Osteoblast (primary cell): ENCODE data around the gene TPD52L2. TPM values are rescaled to one million over a fixed set of nuclear protein-coding genes. Genes with fewer than 3 reads are reported as not detected.
"Not testable (repeated sequence)": the region's sequence is repeated elsewhere in the genome, so short reads cannot be mapped to it uniquely, and the experiment has no call there.

Experiments used
- DNase-seq: peaks from one replicate; pipeline ENCODE4 v3.0.0; 2011; ENCODE audit warnings: low spot score, mixed read lengths; ENCODE audit not compliant: insufficient read length; ENCODE audit errors: missing footprints
- H2AFZ ChIP-seq: 2 replicates; pipeline ENCODE4 v1.6.0; 2011; ENCODE audit warnings: mild to moderate bottlenecking, low read length
- H3K27ac ChIP-seq: 2 replicates; pipeline ENCODE4 v1.5.1; 2011; ENCODE audit warnings: mild to moderate bottlenecking, low read depth, low read length, moderate library complexity
- H3K27me3 ChIP-seq: 2 replicates; pipeline ENCODE4 v1.6.0; 2012; ENCODE audit warnings: mild to moderate bottlenecking, control low read depth, inconsistent platforms, low read length, moderate library complexity; ENCODE audit not compliant: insufficient read depth
- H3K36me3 ChIP-seq: 2 replicates; pipeline ENCODE4 v1.5.1; 2011; ENCODE audit warnings: mild to moderate bottlenecking, low read length, control low read depth, moderate library complexity; ENCODE audit not compliant: insufficient read depth
- H3K4me1 ChIP-seq: 2 replicates; pipeline ENCODE4 v1.5.1; 2011; ENCODE audit warnings: mild to moderate bottlenecking, low read length, control low read depth, moderate library complexity; ENCODE audit not compliant: insufficient read depth
- H3K4me2 ChIP-seq: 2 replicates; pipeline ENCODE4 v1.6.0; 2011; ENCODE audit warnings: mild to moderate bottlenecking, low read length; ENCODE audit not compliant: insufficient read depth
- H3K4me3 ChIP-seq: fragments of 200-600 bp; sonication (generic); 3 replicates; pipeline ENCODE4 v1.5.1; 2012; ENCODE audit warnings: mild to moderate bottlenecking, low read length, inconsistent platforms; ENCODE audit not compliant: insufficient read depth
- H3K79me2 ChIP-seq: 2 replicates; pipeline ENCODE4 v1.6.0; 2012; ENCODE audit warnings: mild to moderate bottlenecking, low read length, control low read depth, inconsistent platforms; ENCODE audit not compliant: insufficient read depth
- H3K9me3 ChIP-seq: 2 replicates; pipeline ENCODE4 v1.5.1; 2011; ENCODE audit warnings: low read depth, low read length, control low read depth
- H4K20me1 ChIP-seq: 2 replicates; pipeline ENCODE4 v1.6.0; 2012; ENCODE audit warnings: mild to moderate bottlenecking, low read length, control low read depth; ENCODE audit not compliant: insufficient read depth
- total RNA-seq: library from RNA; depleted of rRNA; stranded (reverse); fragments of >200 nt; gene quantifications from 2 replicates; pipeline ENCODE4 v1.2.3, GENCODE V29; 2012
- TF ChIP-seq, protein P1 (sequence below): IDR thresholded peaks from 2 replicates; pipeline ENCODE4 v1.5.1; 2011; ENCODE audit warnings: mild to moderate bottlenecking, low read depth, low read length, moderate library complexity; ENCODE audit errors: extremely low read depth

Gene TPD52L2
- total RNA-seq, 1 donor: 115 TPM

DNA sequence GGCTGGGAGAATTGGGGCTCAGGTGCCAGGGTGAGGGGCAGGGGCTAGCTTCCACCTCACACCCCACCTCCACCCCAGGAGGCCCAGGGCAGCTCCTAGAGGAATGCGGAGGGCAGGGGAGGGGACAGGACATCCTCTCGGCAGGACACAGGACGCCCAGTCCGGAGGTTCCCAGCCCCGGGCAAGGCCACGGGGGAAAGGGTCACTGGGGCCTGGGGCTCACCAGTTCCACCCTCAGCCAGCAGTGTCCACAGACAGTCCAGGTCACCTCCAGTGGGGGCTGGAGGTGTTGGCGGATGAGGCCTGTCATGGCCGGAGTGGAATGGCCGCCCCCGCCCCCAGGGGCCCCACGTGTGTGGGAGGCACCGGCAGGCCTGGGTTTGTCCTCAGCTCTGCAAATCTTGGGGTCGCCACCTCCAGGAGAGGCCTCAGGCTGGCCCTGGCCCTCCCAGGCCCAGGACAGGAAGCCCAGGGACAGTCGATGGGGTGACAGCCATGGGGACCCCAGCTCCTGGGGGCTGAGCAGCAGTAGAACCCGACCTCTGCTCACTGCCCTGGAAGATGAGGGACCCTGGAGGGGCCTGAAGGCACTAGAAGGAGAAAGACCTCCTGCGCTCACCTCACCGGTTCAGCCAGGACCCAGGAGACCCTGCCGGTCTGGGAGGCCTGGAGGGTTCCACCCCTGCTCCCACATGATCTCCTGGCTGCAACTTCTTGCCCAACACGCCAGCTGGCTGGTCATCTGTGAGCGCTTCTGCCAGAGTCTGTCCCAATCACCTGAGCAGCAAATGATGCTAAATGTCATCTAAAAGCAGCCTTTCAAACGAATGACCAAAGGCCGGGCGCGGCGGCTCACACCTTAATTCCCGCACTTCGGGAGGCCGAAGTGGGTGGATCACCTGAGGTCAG is 16.8 kb upstream of the TPD52L2 start:
- DNase-seq: peak; percentile 84
- Histone ChIP-seq H3K27me3 (peaks cover 17% of the 10 kb centered on the region), H3K4me2 (no peak overlapping the region), H3K36me3 (no peaks in the 10 kb centered on the region), H4K20me1 (no peaks in the 10 kb centered on the region), H3K79me2 (no peaks in the 10 kb centered on the region), H3K4me1 (peaks cover 3% of the 10 kb centered on the region), H2AFZ (no peak overlapping the region), H3K4me3 (no peak overlapping the region), H3K9me3 (no peaks in the 10 kb centered on the region), H3K27ac (no peak overlapping the region)
- TF ChIP-seq, protein P1, sequence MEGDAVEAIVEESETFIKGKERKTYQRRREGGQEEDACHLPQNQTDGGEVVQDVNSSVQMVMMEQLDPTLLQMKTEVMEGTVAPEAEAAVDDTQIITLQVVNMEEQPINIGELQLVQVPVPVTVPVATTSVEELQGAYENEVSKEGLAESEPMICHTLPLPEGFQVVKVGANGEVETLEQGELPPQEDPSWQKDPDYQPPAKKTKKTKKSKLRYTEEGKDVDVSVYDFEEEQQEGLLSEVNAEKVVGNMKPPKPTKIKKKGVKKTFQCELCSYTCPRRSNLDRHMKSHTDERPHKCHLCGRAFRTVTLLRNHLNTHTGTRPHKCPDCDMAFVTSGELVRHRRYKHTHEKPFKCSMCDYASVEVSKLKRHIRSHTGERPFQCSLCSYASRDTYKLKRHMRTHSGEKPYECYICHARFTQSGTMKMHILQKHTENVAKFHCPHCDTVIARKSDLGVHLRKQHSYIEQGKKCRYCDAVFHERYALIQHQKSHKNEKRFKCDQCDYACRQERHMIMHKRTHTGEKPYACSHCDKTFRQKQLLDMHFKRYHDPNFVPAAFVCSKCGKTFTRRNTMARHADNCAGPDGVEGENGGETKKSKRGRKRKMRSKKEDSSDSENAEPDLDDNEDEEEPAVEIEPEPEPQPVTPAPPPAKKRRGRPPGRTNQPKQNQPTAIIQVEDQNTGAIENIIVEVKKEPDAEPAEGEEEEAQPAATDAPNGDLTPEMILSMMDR: no peak

- no peaks in the 10 kb centered on the region for H3K36me3 ChIP-seq
- H3K79me2 ChIP-seq: no peaks in the 10 kb centered on the region
- H2AFZ ChIP-seq: no peak overlapping the region
- peaks cover 7% of the 10 kb centered on the region for H3K4me1 ChIP-seq
- H3K9me3 ChIP-seq: no peaks in the 10 kb centered on the region
- no peak overlapping the region for H3K27ac ChIP-seq
- TF ChIP-seq, protein P1: no peak
- DNase-seq: peak; percentile 83
- no peak overlapping the region for H3K4me3 ChIP-seq
- H3K4me2 ChIP-seq: no peak overlapping the region
- no peaks in the 10 kb centered on the region for H4K20me1 ChIP-seq
- peaks cover 25% of the 10 kb centered on the region for H3K27me3 ChIP-seq
These were observed 14.2 kb upstream of the TPD52L2 start for GRCh38 chr20:63850689-63851547.

- H3K27ac ChIP-seq, H3K4me1 ChIP-seq, H3K4me3 ChIP-seq, H3K36me3 ChIP-seq, H3K79me2 ChIP-seq, H4K20me1 ChIP-seq, H3K9me3 ChIP-seq, H2AFZ ChIP-seq, H3K4me2 ChIP-seq, DNase-seq: not testable (repeated sequence)
- peaks cover 26% of the 10 kb centered on the region for H3K27me3 ChIP-seq
These were observed 13.5 kb upstream of the TPD52L2 start for GRCh38 chr20:63851548-63851943.

- H3K36me3 ChIP-seq, H3K9me3 ChIP-seq, DNase-seq, H3K4me2 ChIP-seq, H3K4me3 ChIP-seq, H3K27ac ChIP-seq, H2AFZ ChIP-seq, H3K79me2 ChIP-seq, H4K20me1 ChIP-seq: not testable (repeated sequence)
- Histone ChIP-seq H3K27me3 (peaks cover 19% of the 10 kb centered on the region), H3K4me1 (peaks cover 12% of the 10 kb centered on the region)
These were observed 11.4 kb upstream of the TPD52L2 start for GRCh38 chr20:63853733-63854068.
